Activated CD4-positive, alpha-beta T cell treated with anti-CD3 and anti-CD28 coated beads, Interleukin-2, amount 10 ng/mL, durations not matched to agents 24 days and 14 days (primary cell): Measurements from ENCODE around the gene NRN1L. TPM values are rescaled to one million over a fixed set of nuclear protein-coding genes. Genes with fewer than 3 reads are reported as not detected.
"Not testable (repeated sequence)": the region's sequence is repeated elsewhere in the genome, so short reads cannot be mapped to it uniquely, and the experiment has no call there.

Experiments used
- DNase-seq: peaks from one replicate; pipeline ENCODE4 v3.0.0; 2022
- H3K27ac Mint-ChIP-seq: one replicate; pipeline ENCODE4 v1.8.0; 2022; ENCODE audit warnings: mild to moderate bottlenecking, mixed read lengths
- H3K27me3 Mint-ChIP-seq: one replicate; pipeline ENCODE4 v1.8.0; 2022; ENCODE audit warnings: mixed read lengths
- H3K36me3 Mint-ChIP-seq: one replicate; pipeline ENCODE4 v1.8.0; 2022; ENCODE audit warnings: low read depth, mild to moderate bottlenecking, mixed read lengths
- H3K4me1 Mint-ChIP-seq: one replicate; pipeline ENCODE4 v1.8.0; 2021; ENCODE audit warnings: mixed read lengths
- H3K4me3 Mint-ChIP-seq: one replicate; pipeline ENCODE4 v1.8.0; 2022; ENCODE audit warnings: mild to moderate bottlenecking, moderate library complexity, mixed read lengths
- H3K9me3 Mint-ChIP-seq: one replicate; pipeline ENCODE4 v1.8.0; 2021; ENCODE audit warnings: mixed read lengths
- intact Hi-C: fragments of 100-400 bp; cut with micrococcal nuclease; formaldehyde crosslinking; loops from one replicate; pipeline ENCODE4 v1.15.1; 2023
- total RNA-seq: library from RNA; stranded (reverse); gene quantifications from 2 replicates; pipeline ENCODE4 v1.2.3, GENCODE V29; 2022

Gene NRN1L
- total RNA-seq, result 0.63 TPM in 1 of 2 replicates, not detected in the other

- H3K27ac Mint-ChIP-seq, result no peak within 1 kb of the TSS
- H3K4me1 Mint-ChIP-seq, result no peaks in the 10 kb centered on the region
Measured at GRCh38 chr16:67884684-67885083, at the start of gene NRN1L. NRN1L (plus strand) TSS chr16:67884885; CDS start chr16:67884904, 19 bp downstream.

GRCh38 chr16:67837190-67837589, 47.5 kb upstream of the NRN1L start:
- H3K27me3 Mint-ChIP-seq, H3K4me3 Mint-ChIP-seq, intact Hi-C loops, DNase-seq, H3K36me3 Mint-ChIP-seq, H3K27ac Mint-ChIP-seq, H3K9me3 Mint-ChIP-seq: not testable (repeated sequence)
- peaks cover 13% of the 10 kb centered on the region for H3K4me1 Mint-ChIP-seq

More at GRCh38 chr16:67884684-67885083, at the start of gene NRN1L:
- Mint-ChIP-seq H3K4me3 (no peak within 1 kb of the TSS), H3K9me3 (no peaks in the 10 kb centered on the region), H3K36me3 (peaks cover 34% of the 10 kb centered on the region), H3K27me3 (no peaks in the 10 kb centered on the region)
- DNase-seq, result no peak
- intact Hi-C loops, result no loop called here

- Mint-ChIP-seq H3K4me3 (no peak overlapping the region), H3K4me1 (peaks cover 8% of the 10 kb centered on the region), H3K9me3 (no peaks in the 10 kb centered on the region), H3K27me3 (no peaks in the 10 kb centered on the region), H3K27ac (no peak overlapping the region), H3K36me3 (no peaks in the 10 kb centered on the region)
- intact Hi-C loops, result no loop called here
- DNase-seq, result no peak
Measured at GRCh38 chr16:67837811-67838210, 46.9 kb upstream of the NRN1L start.

- Mint-ChIP-seq H3K4me1 (peaks cover 26% of the 10 kb centered on the region), H3K27me3 (no peaks in the 10 kb centered on the region), H3K36me3 (peaks cover 9% of the 10 kb centered on the region), H3K9me3 (no peaks in the 10 kb centered on the region), H3K4me3 (peak overlapping the region; percentile 93), H3K27ac (peak overlapping the region; percentile 94)
- intact Hi-C loops, result loop anchor here (1.0 to 10.0 kb wide), 2 partner anchors 8 to 597 kb away; partner anchors contain the start of genes FHOD1 and SLC9A5
- DNase-seq, result no peak
Measured at GRCh38 chr16:67841198-67841815, 43.4 kb upstream of the NRN1L start.

DNA sequence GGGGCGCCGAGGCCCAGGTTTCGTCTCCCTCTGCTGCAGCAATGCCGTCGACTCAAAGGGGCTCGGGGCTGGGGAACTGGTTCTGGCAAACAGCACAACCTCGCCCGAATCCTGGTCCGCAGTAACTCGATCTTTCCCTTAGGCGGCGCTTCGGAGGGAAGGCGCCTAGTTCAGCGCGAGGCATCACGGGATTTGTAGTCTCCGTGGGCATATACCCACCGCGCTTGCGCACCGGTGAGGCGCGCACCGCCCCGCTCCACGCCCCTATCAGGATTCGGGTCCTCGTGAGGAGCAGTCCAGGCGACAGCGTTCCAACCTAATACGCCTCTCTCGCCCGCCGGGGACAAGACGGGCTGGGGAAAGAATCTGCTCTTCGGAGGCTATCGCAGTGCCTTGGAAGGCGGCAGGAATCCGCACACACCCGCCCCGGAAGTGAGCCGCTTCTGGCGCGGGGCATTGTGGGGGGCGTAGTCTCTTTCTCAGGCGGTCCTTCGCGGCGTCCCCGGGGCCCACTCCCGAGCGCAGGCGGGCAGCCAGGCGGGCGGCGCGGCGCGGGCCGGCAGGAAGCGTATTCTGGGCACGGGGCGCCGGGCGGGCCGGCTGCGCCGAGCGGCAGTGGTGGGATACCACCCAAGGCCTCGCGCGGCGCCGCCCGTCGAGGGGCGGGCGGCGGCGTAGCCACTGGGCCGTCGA, 42.7 kb upstream of the NRN1L start, which contains the start of gene THAP11:
Gene THAP11, plus strand, starts transcription at position 505 of the 693 bp plus-strand sequence. CDS start 235 bp downstream, outside the sequence.
- H3K27me3 Mint-ChIP-seq, result no peaks in the 10 kb centered on the region
- peak within 1 kb of the TSS; percentile 94 for H3K27ac Mint-ChIP-seq
- peak within 1 kb of the TSS; percentile 93 for H3K4me3 Mint-ChIP-seq
- DNase-seq, result peak; percentile 99
- H3K36me3 Mint-ChIP-seq, result peaks cover 9% of the 10 kb centered on the region
- H3K9me3 Mint-ChIP-seq, result no peaks in the 10 kb centered on the region
- H3K4me1 Mint-ChIP-seq, result peaks cover 26% of the 10 kb centered on the region
- intact Hi-C loops, result loop anchor here (1.0 to 10.0 kb wide), 4 partner anchors 9 to 597 kb away; partner anchors contain the start of genes CTCF, FHOD1, RANBP10 and SLC9A5

DNA sequence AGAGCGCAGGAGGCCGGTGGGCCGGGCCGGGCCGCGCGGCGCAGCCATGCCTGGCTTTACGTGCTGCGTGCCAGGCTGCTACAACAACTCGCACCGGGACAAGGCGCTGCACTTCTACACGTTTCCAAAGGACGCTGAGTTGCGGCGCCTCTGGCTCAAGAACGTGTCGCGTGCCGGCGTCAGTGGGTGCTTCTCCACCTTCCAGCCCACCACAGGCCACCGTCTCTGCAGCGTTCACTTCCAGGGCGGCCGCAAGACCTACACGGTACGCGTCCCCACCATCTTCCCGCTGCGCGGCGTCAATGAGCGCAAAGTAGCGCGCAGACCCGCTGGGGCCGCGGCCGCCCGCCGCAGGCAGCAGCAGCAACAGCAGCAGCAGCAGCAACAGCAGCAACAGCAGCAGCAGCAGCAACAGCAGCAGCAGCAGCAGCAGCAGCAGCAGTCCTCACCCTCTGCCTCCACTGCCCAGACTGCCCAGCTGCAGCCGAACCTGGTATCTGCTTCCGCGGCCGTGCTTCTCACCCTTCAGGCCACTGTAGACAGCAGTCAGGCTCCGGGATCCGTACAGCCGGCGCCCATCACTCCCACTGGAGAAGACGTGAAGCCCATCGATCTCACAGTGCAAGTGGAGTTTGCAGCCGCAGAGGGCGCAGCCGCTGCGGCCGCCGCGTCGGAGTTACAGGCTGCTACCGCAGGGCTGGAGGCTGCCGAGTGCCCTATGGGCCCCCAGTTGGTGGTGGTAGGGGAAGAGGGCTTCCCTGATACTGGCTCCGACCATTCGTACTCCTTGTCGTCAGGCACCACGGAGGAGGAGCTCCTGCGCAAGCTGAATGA, 42.0 kb upstream of the NRN1L start:
- Mint-ChIP-seq H3K36me3 (peaks cover 11% of the 10 kb centered on the region), H3K27ac (peak overlapping the region; percentile 94), H3K4me1 (peaks cover 28% of the 10 kb centered on the region), H3K27me3 (no peaks in the 10 kb centered on the region), H3K4me3 (peak overlapping the region; percentile 88), H3K9me3 (no peaks in the 10 kb centered on the region)
- DNase-seq, result peak; percentile 89
- intact Hi-C loops, result loop anchor here (1.0 to 10.0 kb wide), 3 partner anchors 36 to 598 kb away; partner anchors contain the start of genes CTCF, FHOD1, RANBP10 and SLC9A5

DNA sequence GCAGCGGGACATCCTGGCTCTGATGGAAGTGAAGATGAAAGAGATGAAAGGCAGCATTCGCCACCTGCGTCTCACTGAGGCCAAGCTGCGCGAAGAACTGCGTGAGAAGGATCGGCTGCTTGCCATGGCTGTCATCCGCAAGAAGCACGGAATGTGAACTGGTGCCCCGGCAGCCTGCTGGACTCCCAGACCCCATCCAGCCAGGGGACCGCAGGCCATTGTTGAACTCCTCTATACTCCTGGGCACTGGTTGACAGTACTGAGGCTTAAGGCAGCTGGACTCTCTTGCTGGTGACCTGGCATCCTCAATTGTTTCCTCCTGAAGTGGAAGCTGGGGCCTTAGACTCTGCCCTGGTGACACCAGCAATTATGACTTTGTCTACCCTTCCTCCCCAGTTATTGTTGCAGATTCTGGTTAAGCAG, 41.3 kb upstream of the NRN1L start:
- H3K4me3 Mint-ChIP-seq, result peak overlapping the region; percentile 88
- H3K4me1 Mint-ChIP-seq, result peaks cover 32% of the 10 kb centered on the region
- H3K27ac Mint-ChIP-seq, result peak overlapping the region; percentile 94

GRCh38 chr16:67844497-67844896, 40.2 kb upstream of the NRN1L start:
- H3K27ac Mint-ChIP-seq, result peak overlapping the region; percentile 48
- DNase-seq, result no peak
- H3K9me3 Mint-ChIP-seq, result no peaks in the 10 kb centered on the region
- H3K4me3 Mint-ChIP-seq, result peak overlapping the region; percentile 88
- no peaks in the 10 kb centered on the region for H3K27me3 Mint-ChIP-seq
- intact Hi-C loops, result loop anchor here (10.0 kb wide), 1 partner anchor 600 kb away; the partner anchor contains the start of genes FHOD1 and SLC9A5
- peaks cover 34% of the 10 kb centered on the region for H3K4me1 Mint-ChIP-seq
- peaks cover 14% of the 10 kb centered on the region for H3K36me3 Mint-ChIP-seq

More for the DNA sequence above, 41.3 kb upstream of the NRN1L start:
- DNase-seq, result no peak
- Mint-ChIP-seq H3K9me3 (no peaks in the 10 kb centered on the region), H3K27me3 (no peaks in the 10 kb centered on the region), H3K36me3 (peaks cover 14% of the 10 kb centered on the region)
- intact Hi-C loops, result loop anchor here (10.0 kb wide), 1 partner anchor 599 kb away; the partner anchor contains the start of genes FHOD1 and SLC9A5

DNA sequence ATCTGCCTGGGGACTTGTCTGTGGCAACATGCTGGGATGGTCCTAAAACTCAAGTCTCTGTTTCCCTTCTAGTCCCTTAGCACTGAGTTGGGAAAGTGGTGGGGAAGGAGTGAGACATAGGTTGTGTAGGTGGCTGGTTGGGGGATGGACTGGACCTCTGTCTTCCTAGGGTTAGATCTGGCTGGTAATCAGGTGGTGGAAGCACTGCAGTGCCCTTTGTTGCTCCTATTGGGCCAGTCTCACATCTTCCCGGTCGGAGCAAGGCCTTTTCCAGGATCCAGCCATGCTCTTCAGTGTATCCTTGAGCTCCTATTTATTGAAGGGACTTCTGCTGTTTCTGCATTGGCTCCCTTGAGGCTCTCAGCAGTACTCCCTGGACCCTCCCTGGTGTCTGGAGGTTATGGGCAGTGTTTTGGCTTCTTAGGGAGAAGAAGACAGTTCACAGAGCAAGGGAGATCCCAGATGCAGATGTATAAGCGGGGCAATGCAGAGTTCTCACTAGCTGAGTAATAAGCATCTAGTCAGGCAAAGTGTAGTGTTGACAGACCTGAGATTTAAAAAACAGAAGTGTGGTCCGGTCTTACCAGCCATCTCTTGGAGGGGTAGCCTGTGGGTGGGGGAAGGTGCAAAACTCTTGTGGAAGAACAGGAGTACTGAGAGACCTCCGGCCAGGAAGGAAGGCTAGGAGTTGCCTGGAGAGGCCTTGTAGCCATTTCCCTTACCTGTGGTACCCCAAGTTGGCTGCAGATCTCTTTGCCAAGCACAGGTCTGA, 39.2 kb upstream of the NRN1L start:
- DNase-seq, result peak; percentile 70
- H3K4me3 Mint-ChIP-seq, result peak overlapping the region; percentile 89
- peaks cover 34% of the 10 kb centered on the region for H3K4me1 Mint-ChIP-seq
- intact Hi-C loops, result loop anchor here (1.0 to 10.0 kb wide), 8 partner anchors 12 to 601 kb away; partner anchors contain the start of genes ACD, FHOD1, GFOD2 and NFATC3
- H3K27ac Mint-ChIP-seq, result peak overlapping the region; percentile 85
- H3K36me3 Mint-ChIP-seq, result peaks cover 17% of the 10 kb centered on the region
- H3K27me3 Mint-ChIP-seq, result no peaks in the 10 kb centered on the region
- H3K9me3 Mint-ChIP-seq, result no peaks in the 10 kb centered on the region

- H3K27ac Mint-ChIP-seq, result peak overlapping the region; percentile 85
- H3K27me3 Mint-ChIP-seq, result no peaks in the 10 kb centered on the region
- H3K9me3 Mint-ChIP-seq, result no peaks in the 10 kb centered on the region
- peaks cover 17% of the 10 kb centered on the region for H3K36me3 Mint-ChIP-seq
- no peak for DNase-seq
- intact Hi-C loops, result loop anchor here (1.0 to 10.0 kb wide), 8 partner anchors 13 to 601 kb away; partner anchors contain the start of genes ACD, FHOD1, GFOD2 and NFATC3
- peaks cover 34% of the 10 kb centered on the region for H3K4me1 Mint-ChIP-seq
- peak overlapping the region; percentile 89 for H3K4me3 Mint-ChIP-seq
Measured at GRCh38 chr16:67846063-67846319, 38.7 kb upstream of the NRN1L start.

DNA sequence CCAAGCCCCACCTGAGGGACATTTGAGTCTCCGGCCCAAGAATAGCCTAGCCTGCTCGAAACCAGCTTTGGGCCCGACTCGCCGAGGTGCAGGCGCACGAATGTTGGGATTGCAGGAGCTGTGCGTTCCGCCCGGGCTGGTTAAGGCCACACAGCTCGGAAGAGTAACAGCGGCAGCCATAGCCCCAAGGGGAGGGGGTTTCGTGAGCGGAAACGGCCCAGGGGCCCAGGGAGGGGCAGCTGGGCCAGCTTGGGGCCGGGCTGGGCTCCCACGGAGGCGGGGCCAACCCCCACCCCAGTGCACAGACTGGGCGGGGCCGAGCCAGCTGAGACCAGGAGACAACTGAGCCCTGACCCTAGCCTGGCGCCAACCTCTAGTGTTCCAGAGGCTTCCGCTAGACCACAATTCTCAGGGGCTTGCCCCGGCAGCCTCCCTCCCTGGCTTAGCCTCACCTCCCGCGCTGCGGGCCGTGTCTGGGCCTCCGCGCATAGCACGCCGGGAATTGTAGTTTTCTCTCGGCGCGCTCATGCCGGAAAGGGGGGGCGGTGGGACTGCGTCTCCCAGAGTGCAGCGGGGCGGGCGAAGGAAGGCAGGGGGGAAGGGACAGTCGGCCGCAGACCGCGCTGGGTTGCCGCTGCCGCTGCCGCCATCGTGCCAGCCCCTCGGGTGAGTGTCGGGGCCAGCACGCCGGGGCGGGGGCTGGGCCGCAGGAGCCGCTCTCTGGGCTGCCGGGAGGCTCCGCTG, 38.2 kb upstream of the NRN1L start, which contains the start of gene NUTF2:
Gene NUTF2, plus strand, starts transcription at position 614 of the 744 bp plus-strand sequence. CDS start 18,198 bp downstream, outside the sequence.
- no peaks in the 10 kb centered on the region for H3K27me3 Mint-ChIP-seq
- no peaks in the 10 kb centered on the region for H3K9me3 Mint-ChIP-seq
- peaks cover 32% of the 10 kb centered on the region for H3K4me1 Mint-ChIP-seq
- peak within 1 kb of the TSS; percentile 88 for H3K27ac Mint-ChIP-seq
- DNase-seq, result peak; percentile 99
- H3K36me3 Mint-ChIP-seq, result peaks cover 17% of the 10 kb centered on the region
- intact Hi-C loops, result loop anchor here (1.0 to 10.0 kb wide), 9 partner anchors 13 to 602 kb away; partner anchors contain the start of genes ACD, EDC4, FHOD1 and GFOD2
- H3K4me3 Mint-ChIP-seq, result peak within 1 kb of the TSS; percentile 93
